Stomach (tissue), 9 donors: ENCODE data around the gene SLC27A2. TPM values are rescaled to one million over a fixed set of nuclear protein-coding genes. Genes with fewer than 3 reads are reported as not detected.

ENCODE experiments used
- DNase-seq, 2 donors: peaks; one replicate each; pipeline versions ENCODE4 v3.0.0 to v3.0.0-alpha.2; 2013 to 2019
- H3K27ac ChIP-seq, 5 donors: fragments of 200-600 bp in 4 of 5; sonication (generic) in 4 of 5; one replicate each; pipeline ENCODE4 v1.5.1; 2013 to 2019; ENCODE audit warnings: mild to moderate bottlenecking in 1 of 5, moderate library complexity in 1 of 5
- H3K27me3 ChIP-seq, 3 donors: fragments of 200-600 bp; sonication (generic); one replicate each; pipeline ENCODE4 v1.5.1; 2017 to 2019; ENCODE audit warnings: mixed run types in 1 of 3
- H3K36me3 ChIP-seq, 4 donors: fragments of 200-600 bp; sonication (generic); 1 replicate in 3 of 4; 2 replicates in 1 of 4; pipeline ENCODE4 v1.5.1; 2016 to 2019
- H3K4me1 ChIP-seq, 4 donors: fragments of 200-600 bp; sonication (generic); one replicate each; pipeline ENCODE4 v1.5.1; 2016 to 2019
- H3K4me3 ChIP-seq, 4 donors: fragments of 200-600 bp; sonication (generic) in 3 of 4; one replicate each; pipeline ENCODE4 v1.5.1; 2016 to 2019; ENCODE audit warnings: mild to moderate bottlenecking in 1 of 4
- H3K9me3 ChIP-seq, 4 donors: fragments of 200-600 bp; sonication (generic); one replicate each; pipeline ENCODE4 v1.5.1; 2016 to 2019
- CTCF ChIP-seq, 7 experiments: fragments of 450-650 bp in 4 of 7; fragments of 200-600 bp in 3 of 7; sonication (generic) in 3 of 7; IDR thresholded peaks; one replicate each; pipeline ENCODE4 v1.5.1; 2016 to 2019; ENCODE audit warnings: antibody characterized with exemption in 7 of 7, control low read depth in 2 of 7, mild to moderate bottlenecking in 1 of 7
- EP300 ChIP-seq: sonication (generic); formaldehyde crosslinking; IDR thresholded peaks from one replicate; pipeline ENCODE4 v1.6.1; 2017; ENCODE audit warnings: antibody characterized with exemption
- POLR2A ChIP-seq, 4 donors: fragments of 450-650 bp; IDR thresholded peaks; one replicate each; pipeline ENCODE4 v1.6.1; 2016; ENCODE audit warnings: antibody characterized with exemption in 4 of 4, control low read depth in 2 of 4, mild to moderate bottlenecking in 1 of 4, moderate library complexity in 1 of 4
- POLR2AphosphoS5 ChIP-seq, 3 donors: sonication (generic); formaldehyde crosslinking; IDR thresholded peaks; one replicate each; pipeline ENCODE4 v1.6.1; 2016; ENCODE audit warnings: antibody characterized with exemption in 3 of 3
- WGBS, 5 donors: extraction: QIAGEN DNeasy Blood & Tissue Kit in 3 of 5; methylation state at CpG; one replicate each; pipeline versions ENCODE4 v1.1.5 to v1.1.7; 2013 to 2018; 5-methylcytosine and 5-hydroxymethylcytosine counted together
- intact Hi-C: fragments of 100-400 bp; cut with DNase I; formaldehyde crosslinking; loops from one replicate; pipeline ENCODE4 v1.15.1; 2023; ENCODE audit warnings: low total_unique reads
- polyA plus RNA-seq, 3 donors: library from polyadenylated mRNA; stranded (reverse); fragments of 200-250 nt; gene quantifications; one replicate each; pipeline ENCODE4 v1.2.3, GENCODE V29; 2013
- small RNA-seq, 4 donors: library from RNA; depleted of rRNA; stranded (forward); fragments of <200 nt; gene quantifications; one replicate each; pipeline ENCODE3, GENCODE V24; 2016
- total RNA-seq, 5 donors: library from RNA; depleted of rRNA; stranded (reverse); fragments of >200 nt; gene quantifications; one replicate each; pipeline versions ENCODE4 v1.1.0 to v1.2.3, GENCODE V29; 2014 to 2016
- donor health status: healthy with polysubstance abuse.
- donor health status: Bipolar disorder and iron deficiency.
- donor health status: healthy.

The SLC27A2 gene
- total and polyA plus RNA-seq, 8 donors = 0.61 to 53.6 (median 2.3) TPM; not detected in 2

GRCh38 chr15:50277370-50277769, 95.4 kb downstream of the SLC27A2 start:
- intact Hi-C loops = no loop called here
- Histone ChIP-seq H3K4me3 (no peak overlapping the region), H3K36me3 (peaks cover 2 to 15% (median 12%) of the 10 kb centered on the region in 4 donors), H3K27me3 (no peaks in the 10 kb centered on the region), H3K27ac (peak overlapping the region in 1 of 5 donors; percentile 7), H3K9me3 (no peaks in the 10 kb centered on the region), H3K4me1 (no peaks in the 10 kb centered on the region)
- 84 to 92% (median 90%) methylated on average over 1 of the region's 1 CpG for WGBS, 5 donors
- no peak for DNase-seq
- TF ChIP-seq EP300 (no peak), POLR2AphosphoS5 (IDR thresholded peaks at IDR 0.05) (no peak), POLR2A (IDR thresholded peaks at IDR 0.05) (no peak), CTCF (IDR thresholded peaks at IDR 0.05) (no peak)

GRCh38 chr15:50278496-50278895, 96.5 kb downstream of the SLC27A2 start:
- no peak for DNase-seq
- peaks cover 2 to 15% (median 12%) of the 10 kb centered on the region in 4 donors for H3K36me3 ChIP-seq
- H3K4me1 ChIP-seq = no peaks in the 10 kb centered on the region
- H3K9me3 ChIP-seq = no peaks in the 10 kb centered on the region
- H3K27me3 ChIP-seq = no peaks in the 10 kb centered on the region
- 74 to 94% (median 85%) methylated on average over 4 of the region's 4 CpGs for WGBS, 5 donors
- no peak overlapping the region for H3K4me3 ChIP-seq
- peak overlapping the region in 1 of 5 donors; percentile 7 for H3K27ac ChIP-seq
- TF ChIP-seq POLR2AphosphoS5 (IDR thresholded peaks at IDR 0.05) (no peak), POLR2A (IDR thresholded peaks at IDR 0.05) (no peak), CTCF (IDR thresholded peaks at IDR 0.05) (no peak), EP300 (no peak)
- intact Hi-C loops = no loop called here

- WGBS, 5 donors = 90 to 99% (median 97%) methylated on average over 3 of the region's 3 CpGs
- Histone ChIP-seq H3K27me3 (no peaks in the 10 kb centered on the region), H3K27ac (no peak overlapping the region), H3K9me3 (no peaks in the 10 kb centered on the region), H3K4me3 (no peak overlapping the region), H3K36me3 (peaks cover 2 to 28% (median 23%) of the 10 kb centered on the region in 4 donors), H3K4me1 (no peaks in the 10 kb centered on the region)
- no peak for DNase-seq
- TF ChIP-seq POLR2A (IDR thresholded peaks at IDR 0.05) (no peak), POLR2AphosphoS5 (IDR thresholded peaks at IDR 0.05) (no peak), EP300 (no peak), CTCF (IDR thresholded peaks at IDR 0.05) (no peak)
- intact Hi-C loops = no loop called here
Observed at GRCh38 chr15:50280271-50280670, 98.3 kb downstream of the SLC27A2 start.

- TF ChIP-seq EP300 (no peak), POLR2A (IDR thresholded peaks at IDR 0.05) (no peak)
- Histone ChIP-seq H3K4me3 (no peak overlapping the region), H3K36me3 (peaks cover 2 to 37% (median 32%) of the 10 kb centered on the region in 4 donors), H3K4me1 (no peaks in the 10 kb centered on the region), H3K27ac (no peak overlapping the region), H3K9me3 (no peaks in the 10 kb centered on the region), H3K27me3 (no peaks in the 10 kb centered on the region)
- DNase-seq = no peak
- 73 to 95% (median 80%) methylated on average over 3 to 5 of the region's 5 CpGs for WGBS, 5 donors
- intact Hi-C loops = no loop called here
Observed at GRCh38 chr15:50281427-50281826, 99.4 kb downstream of the SLC27A2 start.

Small RNA genes lying within 50 kb of the gene (small RNA-seq; reads per million reads assigned to genes)
- 0 reads per million in 4 donors for gene RF00019

Other genes starting within 250 kb of the SLC27A2 start
- gene ATP8B4, start 63.0 kb upstream of the SLC27A2 start, total RNA-seq = 10 to 100 TPM in 1 of 5 donors, 1 to 10 TPM in 3, under 1 TPM in 1; under 0.01 to 14.3 (median 3.5) TPM
- gene ATP8B4, start 63.0 kb upstream of the SLC27A2 start, polyA plus RNA-seq = 1 to 10 TPM in 2 of 3 donors, under 1 TPM in 1; 0.95 to 1.7 (median 1.6) TPM
- gene HDC, start 83.5 kb downstream of the SLC27A2 start, total RNA-seq = 100 to 1,000 TPM in 1 of 5 donors, 10 to 100 TPM in 2, 1 to 10 TPM in 2; 3.5 to 590 (median 55.8) TPM
- 10 to 100 TPM in 1 of 3 donors, 1 to 10 TPM in 2; 3.8 to 13.5 (median 4.4) TPM for gene HDC, start 83.5 kb downstream of the SLC27A2 start, polyA plus RNA-seq
- 10 to 100 TPM in 4 of 5 donors, 1 to 10 TPM in 1; 4.1 to 94.6 (median 33.4) TPM for gene GABPB1, start 173.0 kb downstream of the SLC27A2 start, total RNA-seq
- 1 to 10 TPM; 5.8 to 7.5 (median 6.4) TPM for gene GABPB1, start 173.0 kb downstream of the SLC27A2 start, polyA plus RNA-seq
- gene USP8, start 242.2 kb downstream of the SLC27A2 start, total RNA-seq = 10 to 100 TPM; 20.5 to 73.9 (median 51.9) TPM
- 10 to 100 TPM; 13.7 to 31.0 (median 27.0) TPM for gene USP8, start 242.2 kb downstream of the SLC27A2 start, polyA plus RNA-seq